GM23338 (cell line): Measurements from ENCODE around the gene PLN. TPM values are rescaled to one million over a fixed set of nuclear protein-coding genes. Genes with fewer than 3 reads are reported as not detected.

Source experiments
- ATAC-seq: fragments of 200-7000 bp; cut with Tn5 transposase; 3 replicates; pipeline ENCODE4 v1.9.1; 2020
- DNase-seq: peaks from one replicate; pipeline ENCODE4 v3.0.0-alpha.2; 2015; ENCODE audit warnings: low spot score
- H2AFZ ChIP-seq: fragments of 200-600 bp; sonication (generic); 2 replicates; pipeline ENCODE4 v1.8.0; 2016; ENCODE audit warnings: antibody characterized with exemption, mild to moderate bottlenecking, moderate library complexity
- H3F3A ChIP-seq: fragments of 200-600 bp; sonication (generic); replicated peaks from 2 replicates; pipeline ENCODE4 v1.8.0; 2017; ENCODE audit warnings: antibody characterized with exemption, mixed run types, low read depth
- H3K27ac ChIP-seq: fragments of 200-600 bp; sonication (generic); 2 replicates; pipeline ENCODE4 v1.6.1; 2016; ENCODE audit warnings: low read depth
- H3K27me3 ChIP-seq: fragments of 200-600 bp; sonication (generic); 2 replicates; pipeline ENCODE4 v1.8.0; 2016; ENCODE audit warnings: mild to moderate bottlenecking, mixed run types, moderate library complexity; ENCODE audit not compliant: insufficient read depth
- H3K36me3 ChIP-seq: fragments of 200-600 bp; sonication (generic); 2 replicates; pipeline ENCODE4 v1.8.0; 2016; ENCODE audit warnings: mild to moderate bottlenecking; ENCODE audit not compliant: insufficient read depth
- H3K4me1 ChIP-seq: fragments of 200-600 bp; sonication (generic); 2 replicates; pipeline ENCODE4 v1.8.0; 2016; ENCODE audit warnings: mild to moderate bottlenecking, moderate library complexity; ENCODE audit not compliant: insufficient read depth
- H3K4me2 ChIP-seq: fragments of 200-600 bp; sonication (generic); 2 replicates; pipeline ENCODE4 v1.7.1; 2017; ENCODE audit warnings: mixed run types
- H3K4me3 ChIP-seq: fragments of 200-600 bp; sonication (generic); 2 replicates; pipeline ENCODE4 v1.6.1; 2016; ENCODE audit warnings: mixed run types
- H3K79me2 ChIP-seq: fragments of 200-600 bp; sonication (generic); replicated peaks from 2 replicates; pipeline ENCODE4 v1.8.0; 2017; ENCODE audit warnings: mild to moderate bottlenecking; ENCODE audit not compliant: insufficient read depth
- H3K9me2 ChIP-seq: fragments of 200-600 bp; sonication (generic); 2 replicates; pipeline ENCODE4 v1.8.0; 2017; ENCODE audit not compliant: insufficient read depth
- H4K20me1 ChIP-seq: fragments of 200-600 bp; sonication (generic); replicated peaks from 2 replicates; pipeline ENCODE4 v1.8.0; 2017; ENCODE audit warnings: mild to moderate bottlenecking; ENCODE audit not compliant: insufficient read depth
- H3K27ac Mint-ChIP-seq: 2 replicates; pipeline ENCODE4 v1.8.0; 2020; ENCODE audit warnings: inconsistent platforms, mild to moderate bottlenecking, moderate library complexity, mixed read lengths
- H3K27me3 Mint-ChIP-seq: 3 replicates; pipeline ENCODE4 v1.8.0; 2022; ENCODE audit warnings: low read depth, mild to moderate bottlenecking, moderate library complexity, mixed read lengths, inconsistent platforms; ENCODE audit not compliant: insufficient read depth, poor library complexity
- H3K36me3 Mint-ChIP-seq: 3 replicates; pipeline ENCODE4 v1.8.0; 2021; ENCODE audit warnings: low read depth, mild to moderate bottlenecking, inconsistent platforms, moderate library complexity, mixed read lengths
- H3K4me1 Mint-ChIP-seq: 3 replicates; pipeline ENCODE4 v1.8.0; 2020; ENCODE audit warnings: mild to moderate bottlenecking, inconsistent platforms, mixed read lengths
- H3K4me3 Mint-ChIP-seq: 3 replicates; pipeline ENCODE4 v1.8.0; 2021; ENCODE audit warnings: moderate library complexity, mild to moderate bottlenecking, inconsistent platforms, mixed read lengths
- H3K9me3 Mint-ChIP-seq: 3 replicates; pipeline ENCODE4 v1.8.0; 2020; ENCODE audit warnings: moderate library complexity, mild to moderate bottlenecking, inconsistent platforms, mixed read lengths
- CREB1 ChIP-seq: fragments of 250-450 bp; sonication (Bioruptor Pico); IDR thresholded peaks from 2 replicates; pipeline ENCODE4 v1.5.0; 2020; ENCODE audit warnings: low read depth, mild to moderate bottlenecking, moderate library complexity
- ETS1 ChIP-seq: IDR thresholded peaks from 2 replicates; pipeline ENCODE4 v1.6.1; 2016; ENCODE audit warnings: antibody characterized with exemption
- EZH2 ChIP-seq: fragments of 200-600 bp; sonication (generic); IDR thresholded peaks from one replicate; pipeline ENCODE4 v1.8.0; 2017; ENCODE audit warnings: antibody characterized with exemption, mild to moderate bottlenecking, low read depth; ENCODE audit not compliant: unreplicated experiment
- EZH2phosphoT487 ChIP-seq: fragments of 200-600 bp; sonication (generic); IDR thresholded peaks from one replicate; pipeline ENCODE4 v1.8.1; 2018; ENCODE audit warnings: antibody characterized with exemption; ENCODE audit not compliant: unreplicated experiment
- JUNB ChIP-seq: IDR thresholded peaks from one replicate; pipeline ENCODE4 v1.6.1; 2016; ENCODE audit warnings: antibody characterized with exemption; ENCODE audit not compliant: unreplicated experiment
- NANOG ChIP-seq: IDR thresholded peaks from 2 replicates; pipeline ENCODE4 v1.6.1; 2016; ENCODE audit warnings: antibody characterized with exemption, borderline replicate concordance
- POLR2AphosphoS5 ChIP-seq: IDR thresholded peaks from 2 replicates; pipeline ENCODE4 v1.6.1; 2016; ENCODE audit warnings: antibody characterized with exemption, low read depth
- REST ChIP-seq: IDR thresholded peaks from one replicate; pipeline ENCODE4 v1.6.1; 2018; ENCODE audit warnings: antibody characterized with exemption; ENCODE audit not compliant: unreplicated experiment
- STAT1 ChIP-seq: IDR thresholded peaks from one replicate; pipeline ENCODE4 v1.6.1; 2016; ENCODE audit warnings: antibody characterized with exemption; ENCODE audit not compliant: unreplicated experiment
- ZNF114 ChIP-seq: fragments of 250-450 bp; sonication (Bioruptor Pico); IDR thresholded peaks from 2 replicates; pipeline ENCODE4 v1.5.0; 2020; ENCODE audit warnings: mild to moderate bottlenecking, moderate library complexity
- ZNF331 ChIP-seq: fragments of 250-450 bp; sonication (Bioruptor Pico); IDR thresholded peaks from 2 replicates; pipeline ENCODE4 v1.5.0; 2020; ENCODE audit warnings: low read depth, mild to moderate bottlenecking, moderate library complexity
- polyA plus RNA-seq: library from polyadenylated mRNA; unstranded; fragments of >200 nt; fragmentation: Nextera tagmentation; extraction: Ambion mirVana; gene quantifications from 2 replicates; pipeline ENCODE4 v1.2.1, GENCODE V29; 2016
- total RNA-seq: library from RNA; depleted of rRNA; stranded (reverse); fragments of >200 nt; shearing (Covaris generic); gene quantifications from 2 replicates; pipeline ENCODE4 v1.2.3, GENCODE V29; 2014
- TF ChIP-seq, protein P1 (sequence below), 2 experiments: fragments of 200-600 bp in 1 of 2; sonication (generic) in 1 of 2; conservative IDR thresholded peaks; 2 replicates each; pipeline versions ENCODE4 v1.5.1 to v1.6.1; 2016 to 2017; ENCODE audit warnings: antibody characterized with exemption in 2 of 2, low read depth in 2 of 2, mild to moderate bottlenecking in 2 of 2, moderate library complexity in 1 of 2
- TF ChIP-seq, protein P2 (sequence below): fragments of 250-450 bp; sonication (Bioruptor Pico); IDR thresholded peaks from 2 replicates; pipeline ENCODE4 v1.5.0; 2020; ENCODE audit warnings: mild to moderate bottlenecking, moderate library complexity

Gene PLN
- total and polyA plus RNA-seq, 2 experiments from 2014 or later: 0.10 TPM; not detected in 1

DNA sequence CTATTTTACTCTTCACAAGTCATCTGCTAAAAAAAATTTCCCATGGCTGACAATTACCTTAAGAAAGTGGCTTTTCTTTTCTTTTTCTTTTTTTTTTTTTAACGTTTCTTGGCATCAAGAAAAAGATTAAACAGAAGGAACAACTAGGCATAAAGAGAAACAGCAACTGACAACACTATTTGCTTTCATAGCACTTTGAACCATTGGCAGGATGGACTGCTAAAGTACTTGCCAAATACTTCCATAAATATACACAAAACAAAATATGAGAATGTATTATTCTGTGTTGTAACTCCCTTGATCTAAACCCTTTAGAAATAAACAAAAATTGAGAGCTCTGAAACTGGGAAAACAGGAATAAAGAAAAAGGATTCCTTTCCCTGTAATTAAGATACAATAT, 20.0 kb upstream of the PLN start:
- 0 out of 2 replicates have a peak, but pooled peaks cover 4% of the 10 kb centered on the region for H3K9me2 ChIP-seq
- no peak overlapping the region for H3K4me3 Mint-ChIP-seq
- H3K4me1 Mint-ChIP-seq: peaks cover 10% of the 10 kb centered on the region
- H3K4me2 ChIP-seq: no peak overlapping the region
- no peak overlapping the region for H3K4me3 ChIP-seq
- no peak for ATAC-seq
- H3K36me3 Mint-ChIP-seq: no peaks in the 10 kb centered on the region
- H3K4me1 ChIP-seq: no peaks in the 10 kb centered on the region
- peaks cover 4% of the 10 kb centered on the region for H3K27me3 Mint-ChIP-seq
- peaks cover 18% of the 10 kb centered on the region for H3K79me2 ChIP-seq
- no peaks in the 10 kb centered on the region; the same call in 2 of the 3 replicates for H3K9me3 Mint-ChIP-seq
- H3K27ac ChIP-seq: no peak overlapping the region
- H2AFZ ChIP-seq: no peak overlapping the region
- no peak for TF ChIP-seq EZH2phosphoT487
- no peak for TF ChIP-seq ZNF114 (CRISPR knock-in tag)
- TF ChIP-seq, protein P1, sequence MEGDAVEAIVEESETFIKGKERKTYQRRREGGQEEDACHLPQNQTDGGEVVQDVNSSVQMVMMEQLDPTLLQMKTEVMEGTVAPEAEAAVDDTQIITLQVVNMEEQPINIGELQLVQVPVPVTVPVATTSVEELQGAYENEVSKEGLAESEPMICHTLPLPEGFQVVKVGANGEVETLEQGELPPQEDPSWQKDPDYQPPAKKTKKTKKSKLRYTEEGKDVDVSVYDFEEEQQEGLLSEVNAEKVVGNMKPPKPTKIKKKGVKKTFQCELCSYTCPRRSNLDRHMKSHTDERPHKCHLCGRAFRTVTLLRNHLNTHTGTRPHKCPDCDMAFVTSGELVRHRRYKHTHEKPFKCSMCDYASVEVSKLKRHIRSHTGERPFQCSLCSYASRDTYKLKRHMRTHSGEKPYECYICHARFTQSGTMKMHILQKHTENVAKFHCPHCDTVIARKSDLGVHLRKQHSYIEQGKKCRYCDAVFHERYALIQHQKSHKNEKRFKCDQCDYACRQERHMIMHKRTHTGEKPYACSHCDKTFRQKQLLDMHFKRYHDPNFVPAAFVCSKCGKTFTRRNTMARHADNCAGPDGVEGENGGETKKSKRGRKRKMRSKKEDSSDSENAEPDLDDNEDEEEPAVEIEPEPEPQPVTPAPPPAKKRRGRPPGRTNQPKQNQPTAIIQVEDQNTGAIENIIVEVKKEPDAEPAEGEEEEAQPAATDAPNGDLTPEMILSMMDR (conservative IDR thresholded peaks at IDR 0.05; ENCODE audit: low read depth in 2 of 2): no peak
- no peak for TF ChIP-seq REST
- no peak for TF ChIP-seq JUNB
- TF ChIP-seq, protein P2, sequence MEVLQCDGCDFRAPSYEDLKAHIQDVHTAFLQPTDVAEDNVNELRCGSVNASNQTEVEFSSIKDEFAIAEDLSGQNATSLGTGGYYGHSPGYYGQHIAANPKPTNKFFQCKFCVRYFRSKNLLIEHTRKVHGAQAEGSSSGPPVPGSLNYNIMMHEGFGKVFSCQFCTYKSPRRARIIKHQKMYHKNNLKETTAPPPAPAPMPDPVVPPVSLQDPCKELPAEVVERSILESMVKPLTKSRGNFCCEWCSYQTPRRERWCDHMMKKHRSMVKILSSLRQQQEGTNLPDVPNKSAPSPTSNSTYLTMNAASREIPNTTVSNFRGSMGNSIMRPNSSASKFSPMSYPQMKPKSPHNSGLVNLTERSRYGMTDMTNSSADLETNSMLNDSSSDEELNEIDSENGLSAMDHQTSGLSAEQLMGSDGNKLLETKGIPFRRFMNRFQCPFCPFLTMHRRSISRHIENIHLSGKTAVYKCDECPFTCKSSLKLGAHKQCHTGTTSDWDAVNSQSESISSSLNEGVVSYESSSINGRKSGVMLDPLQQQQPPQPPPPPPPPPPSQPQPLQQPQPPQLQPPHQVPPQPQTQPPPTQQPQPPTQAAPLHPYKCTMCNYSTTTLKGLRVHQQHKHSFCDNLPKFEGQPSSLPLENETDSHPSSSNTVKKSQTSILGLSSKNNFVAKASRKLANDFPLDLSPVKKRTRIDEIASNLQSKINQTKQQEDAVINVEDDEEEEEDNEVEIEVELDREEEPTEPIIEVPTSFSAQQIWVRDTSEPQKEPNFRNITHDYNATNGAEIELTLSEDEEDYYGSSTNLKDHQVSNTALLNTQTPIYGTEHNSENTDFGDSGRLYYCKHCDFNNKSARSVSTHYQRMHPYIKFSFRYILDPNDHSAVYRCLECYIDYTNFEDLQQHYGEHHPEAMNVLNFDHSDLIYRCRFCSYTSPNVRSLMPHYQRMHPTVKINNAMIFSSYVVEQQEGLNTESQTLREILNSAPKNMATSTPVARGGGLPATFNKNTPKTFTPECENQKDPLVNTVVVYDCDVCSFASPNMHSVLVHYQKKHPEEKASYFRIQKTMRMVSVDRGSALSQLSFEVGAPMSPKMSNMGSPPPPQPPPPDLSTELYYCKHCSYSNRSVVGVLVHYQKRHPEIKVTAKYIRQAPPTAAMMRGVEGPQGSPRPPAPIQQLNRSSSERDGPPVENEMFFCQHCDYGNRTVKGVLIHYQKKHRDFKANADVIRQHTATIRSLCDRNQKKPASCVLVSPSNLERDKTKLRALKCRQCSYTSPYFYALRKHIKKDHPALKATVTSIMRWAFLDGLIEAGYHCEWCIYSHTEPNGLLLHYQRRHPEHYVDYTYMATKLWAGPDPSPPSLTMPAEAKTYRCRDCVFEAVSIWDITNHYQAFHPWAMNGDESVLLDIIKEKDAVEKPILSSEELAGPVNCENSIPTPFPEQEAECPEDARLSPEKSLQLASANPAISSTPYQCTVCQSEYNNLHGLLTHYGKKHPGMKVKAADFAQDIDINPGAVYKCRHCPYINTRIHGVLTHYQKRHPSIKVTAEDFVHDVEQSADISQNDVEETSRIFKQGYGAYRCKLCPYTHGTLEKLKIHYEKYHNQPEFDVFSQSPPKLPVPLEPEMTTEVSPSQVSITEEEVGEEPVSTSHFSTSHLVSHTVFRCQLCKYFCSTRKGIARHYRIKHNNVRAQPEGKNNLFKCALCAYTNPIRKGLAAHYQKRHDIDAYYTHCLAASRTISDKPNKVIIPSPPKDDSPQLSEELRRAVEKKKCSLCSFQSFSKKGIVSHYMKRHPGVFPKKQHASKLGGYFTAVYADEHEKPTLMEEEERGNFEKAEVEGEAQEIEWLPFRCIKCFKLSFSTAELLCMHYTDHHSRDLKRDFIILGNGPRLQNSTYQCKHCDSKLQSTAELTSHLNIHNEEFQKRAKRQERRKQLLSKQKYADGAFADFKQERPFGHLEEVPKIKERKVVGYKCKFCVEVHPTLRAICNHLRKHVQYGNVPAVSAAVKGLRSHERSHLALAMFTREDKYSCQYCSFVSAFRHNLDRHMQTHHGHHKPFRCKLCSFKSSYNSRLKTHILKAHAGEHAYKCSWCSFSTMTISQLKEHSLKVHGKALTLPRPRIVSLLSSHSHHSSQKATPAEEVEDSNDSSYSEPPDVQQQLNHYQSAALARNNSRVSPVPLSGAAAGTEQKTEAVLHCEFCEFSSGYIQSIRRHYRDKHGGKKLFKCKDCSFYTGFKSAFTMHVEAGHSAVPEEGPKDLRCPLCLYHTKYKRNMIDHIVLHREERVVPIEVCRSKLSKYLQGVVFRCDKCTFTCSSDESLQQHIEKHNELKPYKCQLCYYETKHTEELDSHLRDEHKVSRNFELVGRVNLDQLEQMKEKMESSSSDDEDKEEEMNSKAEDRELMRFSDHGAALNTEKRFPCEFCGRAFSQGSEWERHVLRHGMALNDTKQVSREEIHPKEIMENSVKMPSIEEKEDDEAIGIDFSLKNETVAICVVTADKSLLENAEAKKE (CRISPR knock-in tag): no peak
- TF ChIP-seq STAT1: no peak
- no peak for TF ChIP-seq NANOG
- no peak for TF ChIP-seq ZNF331 (CRISPR knock-in tag)
- no peak for TF ChIP-seq ETS1
- TF ChIP-seq CREB1 (CRISPR knock-in tag): no peak
- no peak for TF ChIP-seq POLR2AphosphoS5
- no peak for TF ChIP-seq EZH2
- no peak for DNase-seq
- no peaks in the 10 kb centered on the region for H3K36me3 ChIP-seq
- no peak overlapping the region for H3K27ac Mint-ChIP-seq
- no peaks in the 10 kb centered on the region for H4K20me1 ChIP-seq
- H3K27me3 ChIP-seq: no peaks in the 10 kb centered on the region
- no peaks in the 10 kb centered on the region for H3F3A ChIP-seq
